HG02840 (cell line): ENCODE results near the gene CDYL2.

Experiments
- ATAC-seq: cut with Tn5 transposase; IDR thresholded peaks from one replicate; pipeline ENCODE4 v1.9.1; 2021; ENCODE audit warnings: mild to moderate bottlenecking, moderate library complexity, moderate number of reproducible peaks; ENCODE audit not compliant: unreplicated experiment, low FRiP score

CDYL2 gene

DNA sequence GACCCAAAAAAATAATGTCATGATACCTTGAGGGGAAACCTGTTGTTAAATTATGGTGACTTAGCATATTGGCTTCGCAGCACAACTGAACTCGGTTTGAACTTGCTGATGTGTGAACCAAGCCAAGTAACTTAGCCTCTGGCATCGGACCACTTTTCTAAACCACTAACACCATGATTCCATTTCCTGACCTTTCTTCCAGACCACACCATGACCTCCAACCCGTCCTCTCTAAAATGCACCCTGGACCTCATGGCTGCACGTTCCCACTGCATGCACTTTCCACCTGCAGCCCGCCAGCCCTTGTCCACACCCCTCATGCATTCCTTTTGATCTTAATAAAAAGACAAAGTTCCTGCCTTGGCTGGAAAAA is 234.3 kb downstream of the CDYL2 start:
- no peak for ATAC-seq

DNA sequence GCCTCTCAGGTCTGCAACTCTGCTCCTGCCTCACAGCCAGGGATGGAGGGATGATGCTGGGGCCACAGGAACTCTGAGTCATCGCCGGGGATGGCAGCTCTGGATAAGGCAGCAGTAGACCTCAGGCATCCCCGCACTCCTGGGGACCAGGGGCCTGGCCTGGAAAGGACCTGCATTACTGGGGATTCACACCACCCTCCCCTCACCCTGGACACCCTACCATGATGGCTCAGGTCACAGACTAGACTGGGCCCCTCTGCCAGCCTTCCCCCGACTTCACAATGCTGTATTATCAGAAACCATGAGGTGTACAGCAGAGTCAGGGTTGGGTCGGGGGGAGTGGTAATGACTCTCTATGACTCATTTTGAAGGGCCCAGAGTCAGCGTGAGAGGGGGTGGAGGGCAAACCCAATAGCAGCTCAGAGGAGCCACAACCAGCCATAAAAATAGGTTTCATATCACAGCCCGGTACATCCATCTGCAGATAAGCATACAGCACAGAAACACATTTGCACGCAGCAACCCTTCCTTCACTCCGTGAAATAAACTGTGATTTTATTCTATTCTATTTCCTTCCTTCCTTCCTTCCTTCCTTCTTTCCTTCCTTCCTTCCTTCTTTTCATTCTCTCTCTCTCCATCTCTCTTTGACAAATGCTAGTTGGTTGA is 234.8 kb downstream of the CDYL2 start:
- no peak for ATAC-seq

DNA sequence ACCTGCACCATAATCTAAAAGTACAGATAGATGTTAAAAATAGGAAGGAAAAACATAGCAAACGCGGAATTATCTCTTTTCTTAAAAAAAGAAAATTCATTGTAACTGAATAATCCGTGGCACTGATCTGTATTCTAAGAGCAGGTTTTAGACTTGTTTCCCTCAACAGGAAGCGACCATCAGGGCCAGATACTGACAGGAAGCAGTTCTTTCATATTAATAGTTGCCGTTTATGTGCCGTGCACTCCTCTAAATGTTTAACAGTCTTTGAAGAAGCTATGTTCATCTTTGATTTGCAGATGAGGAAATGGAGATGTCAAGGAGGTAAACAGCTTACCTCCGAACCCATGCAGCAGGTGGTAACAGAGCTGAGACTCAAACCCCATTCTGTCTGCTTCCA is 240.0 kb downstream of the CDYL2 start:
- no peak for ATAC-seq

DNA sequence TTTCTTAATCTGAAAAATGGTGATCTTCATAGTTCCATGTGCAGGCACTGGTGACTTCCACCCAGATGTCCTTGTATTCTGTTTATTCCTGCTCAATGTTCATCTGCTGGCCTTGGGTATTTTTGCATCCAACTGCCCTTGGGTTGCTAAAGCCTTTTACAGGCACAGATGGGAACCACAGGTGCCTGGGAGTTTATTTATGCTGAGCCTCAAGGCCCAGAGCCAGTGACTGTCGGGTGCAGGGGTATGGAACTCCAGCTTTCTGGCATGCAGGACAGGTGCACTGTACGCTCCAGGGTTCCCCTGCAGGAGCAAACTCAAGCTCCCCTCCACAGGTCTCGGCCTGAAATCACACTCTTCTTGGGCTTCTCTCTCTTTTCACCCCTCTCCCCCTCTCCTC is 241.3 kb downstream of the CDYL2 start:
- no peak for ATAC-seq

DNA sequence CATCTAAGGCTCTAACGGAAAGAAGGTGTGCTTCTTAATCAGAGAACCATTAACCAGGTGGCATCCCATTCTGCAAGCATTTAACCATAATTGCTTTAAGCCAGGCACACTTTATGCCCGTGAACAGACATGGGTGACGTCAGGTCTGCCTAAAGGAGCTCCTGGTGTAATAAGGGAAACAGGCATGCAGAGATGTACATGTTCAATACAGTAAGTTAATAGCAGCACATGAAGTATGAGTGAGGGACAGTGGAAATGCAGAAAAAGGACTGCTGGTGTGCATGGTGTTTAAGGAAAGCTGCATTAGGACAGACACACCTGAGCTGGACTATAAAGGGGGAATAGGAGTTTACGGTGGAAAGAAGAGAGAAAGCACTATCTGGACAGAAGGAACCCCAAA is 245.0 kb downstream of the CDYL2 start:
- ATAC-seq, result no peak

DNA sequence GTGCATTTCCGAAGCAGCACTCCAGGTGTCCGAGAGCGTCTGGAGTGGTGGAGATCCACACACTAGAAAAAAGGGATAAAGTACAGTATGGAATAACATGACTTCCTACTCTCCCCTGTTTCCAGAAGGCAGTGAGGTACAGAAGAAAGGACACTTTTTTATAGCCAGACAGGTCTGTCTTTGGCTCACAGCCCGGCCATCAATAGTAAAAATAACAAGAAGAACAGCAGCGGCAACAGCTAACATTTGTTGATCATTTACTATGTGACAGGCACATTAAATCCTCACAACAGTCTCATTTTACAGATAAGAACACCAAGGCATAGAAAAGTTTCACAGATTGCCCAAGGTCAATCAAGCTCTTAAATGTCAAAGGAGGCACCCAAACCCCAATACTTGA is 247.4 kb downstream of the CDYL2 start:
- ATAC-seq, result no peak

DNA sequence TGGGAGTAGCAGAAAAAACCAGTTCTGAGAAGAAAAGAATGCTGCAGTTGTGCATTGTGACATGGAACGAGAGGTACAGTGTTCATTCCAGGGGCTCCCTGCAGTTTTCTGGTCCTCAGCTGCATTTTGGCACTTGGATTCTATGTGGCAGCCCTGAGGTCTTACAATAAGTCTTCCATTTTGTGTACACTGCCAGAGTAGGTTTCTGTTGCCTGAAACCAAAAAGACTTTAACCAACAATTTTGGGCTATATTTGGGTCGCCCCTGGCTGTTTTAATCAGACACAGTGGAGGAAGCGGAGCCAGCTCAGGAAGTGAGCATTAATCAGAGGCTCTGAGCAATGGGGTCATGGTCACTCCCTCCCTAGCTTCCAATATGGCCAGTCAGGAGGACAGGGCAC is 247.9 kb downstream of the CDYL2 start:
- no peak for ATAC-seq

DNA sequence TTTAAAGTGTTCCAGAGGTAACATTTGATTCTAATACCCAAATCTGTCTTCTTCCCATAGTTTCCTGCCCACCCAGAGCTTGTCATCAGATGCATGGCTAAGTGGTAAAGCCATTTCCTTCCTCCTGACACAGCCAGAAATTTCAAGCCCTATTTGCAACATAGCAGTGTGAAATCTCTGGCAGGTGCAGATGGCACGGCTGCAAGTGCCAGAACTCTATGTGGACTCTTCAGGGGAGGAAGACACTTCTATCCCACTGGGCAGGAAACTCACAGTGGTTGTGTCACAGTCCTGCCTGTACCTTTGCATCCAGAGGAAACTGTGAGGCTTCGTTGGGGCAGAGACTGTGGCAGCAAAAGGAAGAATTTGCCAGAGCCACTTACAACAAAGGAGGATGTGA is 250.4 kb downstream of the CDYL2 start:
- no peak for ATAC-seq

DNA sequence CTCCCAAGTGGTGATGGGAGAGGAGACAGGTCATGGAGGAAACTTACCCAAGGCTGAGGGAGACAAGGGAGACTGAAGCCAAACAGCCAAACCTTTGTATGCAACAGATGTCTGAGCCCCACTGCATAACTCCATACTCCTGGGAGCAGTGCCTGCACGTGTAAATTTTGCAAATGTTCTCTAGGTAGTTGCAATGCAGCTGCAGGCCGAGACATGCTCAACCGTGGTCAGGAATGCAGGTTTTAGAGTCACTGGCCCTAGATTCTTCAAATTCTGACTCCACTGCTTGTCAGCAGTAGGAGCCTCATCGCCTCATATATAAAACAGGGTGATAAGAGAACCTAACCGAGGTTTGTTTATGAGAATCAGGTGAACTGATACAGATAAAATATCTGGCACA is 252.1 kb downstream of the CDYL2 start:
- ATAC-seq, result no peak
